Stimulated activated CD4-positive, alpha-beta T cell treated with anti-CD3 and anti-CD28 coated beads, Interleukin-1b, Interleukin-23, amount 100 ng/mL, for 48 hours (primary cell): ENCODE results near the gene EXOC6B.

Experiments
- DNase-seq: peaks from one replicate; pipeline ENCODE4 v3.0.0-alpha.2; 2020

Gene EXOC6B

DNA sequence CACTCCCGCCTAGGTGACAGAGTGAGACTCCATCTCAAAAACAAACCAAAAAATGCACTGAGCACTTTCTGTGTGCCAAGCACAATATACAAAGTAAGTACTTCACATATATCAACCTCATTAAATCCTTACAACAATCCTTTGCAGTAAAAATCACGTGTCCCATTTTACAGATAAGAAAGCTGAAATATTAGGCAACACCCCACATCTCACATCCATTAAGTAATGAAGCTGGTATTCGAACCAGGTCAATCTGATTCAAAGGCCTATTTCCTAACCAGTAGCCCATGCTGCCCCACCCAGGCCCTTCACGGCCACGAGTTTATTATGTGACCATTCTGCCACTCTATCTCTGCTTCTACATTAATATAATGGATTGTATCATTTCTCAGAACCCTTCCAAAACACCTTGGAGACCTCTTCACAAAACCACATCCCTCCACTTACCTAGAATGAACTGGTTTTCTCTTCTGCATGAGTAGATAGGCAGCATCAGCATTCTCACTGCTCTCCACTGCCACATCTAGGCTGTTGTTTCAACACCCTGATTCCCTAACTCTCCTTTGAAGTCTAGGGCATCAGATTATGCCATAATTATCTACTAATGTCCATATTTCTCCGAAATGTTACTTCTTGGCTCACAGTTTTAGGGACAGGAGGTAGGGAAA is 3.1 kb upstream of the EXOC6B start:
- DNase-seq: no peak

- DNase-seq: no peak
These were observed 2.3 kb upstream of the EXOC6B start for GRCh38 chr2:72827966-72828646.

DNA sequence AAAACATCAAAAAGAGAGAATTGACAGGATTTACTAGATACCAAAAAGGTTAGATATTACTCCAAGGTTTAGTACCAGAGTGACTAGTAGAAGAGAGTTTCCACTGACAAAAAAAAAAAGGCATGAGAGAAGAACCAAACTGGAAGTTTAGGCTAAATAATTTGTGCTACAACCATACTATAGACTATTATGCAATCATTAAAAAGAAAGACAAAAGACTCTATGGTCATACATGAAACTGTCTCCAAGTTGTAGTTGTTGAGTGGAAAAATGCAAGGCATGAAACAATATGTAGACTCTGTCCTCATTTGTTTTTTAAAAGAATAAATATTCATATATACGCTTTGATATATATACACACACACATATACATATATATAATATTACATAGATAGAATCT is 1.7 kb upstream of the EXOC6B start:
- DNase-seq: no peak

- DNase-seq: no peak
These were observed 284 bp upstream of the EXOC6B start for GRCh38 chr2:72826156-72826477.

DNA sequence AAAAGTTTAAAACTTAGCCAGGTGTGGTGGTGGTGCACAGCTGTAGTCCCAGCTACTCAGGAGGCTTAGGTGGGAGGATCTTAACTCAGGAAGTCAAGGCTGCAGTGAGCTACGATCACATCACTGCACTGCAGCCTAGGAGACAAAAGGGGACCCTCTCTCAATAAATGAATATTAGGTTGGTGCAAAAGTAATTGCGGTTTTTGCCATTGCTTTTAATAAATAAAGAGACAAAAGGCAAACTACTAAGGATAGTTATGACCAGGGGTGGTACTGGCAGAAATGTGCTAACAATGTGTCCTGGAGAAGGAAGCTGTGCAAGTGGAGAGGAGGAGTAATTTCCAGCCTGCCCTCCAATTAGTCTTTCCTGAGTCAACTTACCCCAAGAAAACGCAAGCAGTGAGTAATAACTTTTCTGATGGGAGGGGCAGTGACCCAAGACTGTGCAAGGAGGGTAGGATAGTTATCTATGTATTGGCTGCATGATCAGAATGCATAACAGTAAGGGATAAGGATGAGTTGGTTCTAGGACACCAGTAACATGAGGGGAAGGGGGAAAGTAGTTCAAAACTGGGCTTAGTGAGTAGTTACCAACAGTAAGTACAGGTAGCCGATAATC is 1.5 kb downstream of the EXOC6B start:
- DNase-seq: peak; percentile 10

DNA sequence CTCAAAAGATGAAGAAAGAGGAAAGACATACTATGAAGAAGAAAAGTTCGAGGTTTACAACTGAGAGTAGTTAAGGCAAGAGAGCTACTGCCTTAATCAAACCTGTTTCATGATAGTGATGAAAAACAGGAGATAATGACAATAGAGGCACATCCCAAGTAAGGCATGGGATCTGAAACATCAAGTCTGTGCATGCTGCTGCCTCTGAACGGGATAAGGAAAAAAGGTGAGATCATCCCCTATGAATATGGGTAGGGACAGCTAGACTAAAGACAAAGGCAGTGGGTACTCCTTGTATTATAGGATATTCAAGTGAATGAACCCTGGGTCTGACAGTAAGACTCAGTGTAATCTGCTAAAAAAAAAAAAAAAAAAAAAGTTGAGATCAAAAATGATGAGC is 3.0 kb downstream of the EXOC6B start:
- DNase-seq: no peak

- no peak for DNase-seq
These were observed 3.9 kb downstream of the EXOC6B start for GRCh38 chr2:72821983-72822382.

DNA sequence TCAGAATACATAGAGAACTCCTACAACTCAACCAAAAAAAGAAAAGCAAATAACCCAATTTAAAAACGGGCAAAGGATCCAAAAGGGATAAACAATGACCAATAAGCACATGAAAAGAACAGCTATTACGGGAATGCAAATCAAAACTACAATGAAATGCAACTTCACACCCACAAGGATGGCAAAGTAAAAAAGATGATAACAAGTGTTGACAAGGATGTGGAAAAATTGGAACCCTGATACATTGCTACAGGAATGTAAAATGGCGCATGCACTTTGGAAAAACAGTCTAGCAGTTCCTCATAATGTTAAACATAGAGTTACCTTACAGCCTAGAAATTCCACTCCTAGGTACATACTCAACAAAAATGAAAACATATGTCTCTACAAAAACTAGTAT is 4.7 kb downstream of the EXOC6B start:
- DNase-seq: no peak

GRCh38 chr2:72819501-72819900 is 6.3 kb downstream of the EXOC6B start:
- DNase-seq: no peak

GRCh38 chr2:72815655-72816278 is 10.1 kb downstream of the EXOC6B start:
- DNase-seq: no peak

- DNase-seq: no peak
These were observed 12.0 kb downstream of the EXOC6B start for GRCh38 chr2:72813841-72814240.

DNA sequence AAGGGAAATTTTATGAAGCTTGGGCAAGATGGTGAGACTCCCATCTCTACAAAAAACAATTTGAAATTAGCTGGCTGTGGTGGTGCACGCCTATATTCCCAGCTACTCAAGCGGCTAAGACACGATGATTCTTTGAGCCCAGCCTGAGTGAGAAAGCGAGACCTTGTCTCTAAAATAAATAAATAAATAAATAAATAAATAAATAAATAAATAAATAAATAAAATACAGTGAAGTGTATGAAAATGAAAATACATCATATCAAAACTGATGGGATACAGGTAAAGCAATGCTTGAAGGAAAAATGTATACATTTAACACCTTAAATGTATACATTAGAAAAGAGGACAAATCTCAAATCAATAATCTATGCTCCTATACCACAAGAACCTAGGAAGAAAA is 15.7 kb downstream of the EXOC6B start:
- DNase-seq: no peak

GRCh38 chr2:72809095-72809494 is 16.7 kb downstream of the EXOC6B start:
- DNase-seq: no peak

GRCh38 chr2:72806280-72806945 is 19.4 kb downstream of the EXOC6B start:
- no peak for DNase-seq

- no peak for DNase-seq
These were observed 22.1 kb downstream of the EXOC6B start for GRCh38 chr2:72803626-72804320.

DNA sequence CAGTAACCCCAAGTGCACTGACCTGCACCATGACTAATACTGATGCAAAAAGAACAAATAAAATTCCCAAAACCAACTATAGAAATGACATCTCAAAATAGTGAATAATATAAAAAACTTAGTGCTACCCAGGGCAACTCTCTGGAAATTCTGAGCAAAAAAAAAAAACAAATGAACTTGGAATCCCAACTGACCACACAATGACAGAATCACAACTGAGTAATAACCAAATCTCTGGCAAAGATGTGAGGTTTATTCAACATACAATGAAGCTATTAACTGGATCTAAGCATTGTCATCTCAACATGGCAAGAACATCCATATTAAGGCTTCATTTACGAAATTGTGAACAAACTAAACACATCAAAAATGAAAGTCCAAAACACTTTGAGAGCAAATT is 22.7 kb downstream of the EXOC6B start:
- DNase-seq: no peak

DNA sequence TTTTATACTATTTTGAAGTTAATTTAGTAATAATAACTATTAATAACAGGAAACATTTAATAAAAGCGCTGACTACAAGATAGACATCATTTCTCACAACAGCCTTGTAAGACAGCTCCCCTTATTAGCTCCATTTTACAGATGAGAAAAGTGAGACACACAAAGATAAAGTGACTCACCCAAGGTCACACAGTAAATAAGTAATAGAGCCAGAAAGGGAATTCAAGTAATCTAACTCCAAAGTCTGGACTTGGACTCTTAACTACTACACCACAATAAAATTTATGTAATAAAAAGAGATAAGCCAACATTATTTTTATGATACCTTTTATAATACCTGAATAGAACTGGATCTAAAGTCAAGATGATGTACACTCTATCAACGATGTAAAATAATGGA is 25.3 kb downstream of the EXOC6B start:
- no peak for DNase-seq

DNA sequence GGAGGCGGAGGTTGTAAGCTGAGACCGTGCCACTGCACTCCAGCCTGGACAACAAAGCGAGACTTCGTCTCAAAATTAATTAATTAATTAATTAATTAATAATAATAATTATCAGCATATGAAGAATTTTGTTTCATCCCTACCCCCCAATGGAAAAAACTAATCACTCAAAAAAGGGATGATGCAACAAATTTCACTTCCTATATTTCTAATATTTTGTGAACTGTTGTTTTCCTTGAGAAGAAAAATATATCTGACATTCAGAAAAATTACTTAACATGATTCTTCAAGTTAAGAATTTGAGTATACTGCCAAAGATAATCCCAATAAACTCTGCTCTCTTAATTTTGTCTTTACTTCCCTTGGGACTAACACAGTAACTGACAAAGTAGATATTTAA is 28.1 kb downstream of the EXOC6B start:
- DNase-seq: no peak

DNA sequence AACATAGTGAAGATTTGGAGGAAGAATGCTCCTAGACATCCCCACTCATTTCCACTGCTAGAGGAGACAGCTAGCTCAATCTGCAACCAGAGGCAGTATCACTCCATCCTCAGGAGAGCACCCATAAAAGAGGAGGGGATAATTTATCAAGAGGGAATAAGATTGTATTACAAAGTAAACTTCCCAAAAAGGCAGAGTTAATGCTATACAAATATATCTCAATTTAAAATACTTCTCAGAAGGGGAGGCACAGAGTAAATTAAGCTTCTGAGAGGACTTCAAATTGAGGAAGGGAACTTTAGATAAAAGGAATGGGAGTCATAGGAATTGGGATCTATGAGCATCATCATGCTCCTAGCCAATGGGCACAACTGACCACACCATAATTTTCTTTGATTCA is 29.1 kb downstream of the EXOC6B start:
- no peak for DNase-seq

DNA sequence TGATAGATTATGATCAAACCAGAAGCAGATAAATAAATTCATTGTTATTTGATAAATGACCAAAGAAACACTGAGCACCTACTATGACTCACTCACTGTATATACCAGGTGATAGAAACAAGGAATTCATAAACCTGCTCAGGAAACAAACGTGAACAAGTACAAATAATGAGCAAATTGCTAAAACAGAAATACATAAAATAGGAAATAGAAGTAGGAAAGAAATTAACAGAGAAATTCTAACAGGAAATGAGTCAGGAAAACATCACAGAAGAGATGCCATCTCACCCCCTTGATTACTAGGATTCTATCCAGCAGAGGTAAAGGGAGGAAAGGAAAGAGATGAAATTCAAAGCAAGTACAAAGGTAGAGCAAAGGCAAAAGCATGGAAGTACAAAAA is 31.3 kb downstream of the EXOC6B start:
- DNase-seq: no peak

- no peak for DNase-seq
These were observed 31.9 kb downstream of the EXOC6B start for GRCh38 chr2:72793798-72794440.

- DNase-seq: no peak
These were observed 36.6 kb downstream of the EXOC6B start for GRCh38 chr2:72789241-72789640.
